GM12872 (cell line): ENCODE measurements around the gene PPFIA4.

Experiments
- CTCF ChIP-seq: IDR thresholded peaks from 3 replicates; pipeline ENCODE4 v1.5.1; 2011; ENCODE audit warnings: low read depth, mild to moderate bottlenecking, low read length, moderate library complexity; ENCODE audit not compliant: insufficient read depth

The PPFIA4 gene

GRCh38 chr1:203051841-203052324, 25.6 kb downstream of the PPFIA4 start:
- no peak for TF ChIP-seq CTCF

- no peak for TF ChIP-seq CTCF
Observed at GRCh38 chr1:203052601-203053000, 26.3 kb downstream of the PPFIA4 start.

- no peak for TF ChIP-seq CTCF
Observed at GRCh38 chr1:203054184-203054583, 27.9 kb downstream of the PPFIA4 start.

GRCh38 chr1:203054642-203055041, 28.4 kb downstream of the PPFIA4 start:
- no peak for TF ChIP-seq CTCF

- no peak for TF ChIP-seq CTCF
Observed at GRCh38 chr1:203055161-203055799, 29.0 kb downstream of the PPFIA4 start.

- TF ChIP-seq CTCF = no peak
Observed at GRCh38 chr1:203056012-203056411, 29.7 kb downstream of the PPFIA4 start.

- peak; percentile 30; the same call in 2 of the 3 replicates for TF ChIP-seq CTCF
Observed at GRCh38 chr1:203056516-203056915, 30.2 kb downstream of the PPFIA4 start.
